Amygdala (tissue), 56 donors: Measurements from ENCODE around the gene ALK.
"Not testable (repeated sequence)": the region's sequence is repeated elsewhere in the genome, so short reads cannot be mapped to it uniquely, and the experiment has no call there.

Experiments
- DNase-seq, 56 donors: peaks; one replicate each; lab custom pipeline; 2025; lab: John Stamatoyannopoulos, UW

ALK gene

DNA sequence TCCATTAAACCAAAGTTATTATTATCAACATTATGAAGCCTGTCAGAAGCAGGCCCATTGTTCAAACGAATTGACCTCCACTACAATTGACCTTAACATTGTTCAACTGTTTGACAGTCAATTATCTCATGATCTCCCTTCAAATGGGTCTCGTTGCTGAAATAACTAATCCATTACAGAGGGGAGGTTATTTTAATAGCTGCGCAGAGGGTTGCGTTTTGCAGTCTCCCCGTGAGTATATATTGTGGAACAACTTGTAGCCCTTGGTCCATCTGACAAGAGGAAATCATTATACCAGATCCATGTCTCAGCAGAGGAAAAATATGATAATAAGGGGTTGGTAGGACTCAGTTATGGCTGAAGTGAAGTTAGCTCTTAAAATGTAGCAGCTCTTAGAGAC, 159.1 kb downstream of the ALK start:
- no peak for DNase-seq

DNA sequence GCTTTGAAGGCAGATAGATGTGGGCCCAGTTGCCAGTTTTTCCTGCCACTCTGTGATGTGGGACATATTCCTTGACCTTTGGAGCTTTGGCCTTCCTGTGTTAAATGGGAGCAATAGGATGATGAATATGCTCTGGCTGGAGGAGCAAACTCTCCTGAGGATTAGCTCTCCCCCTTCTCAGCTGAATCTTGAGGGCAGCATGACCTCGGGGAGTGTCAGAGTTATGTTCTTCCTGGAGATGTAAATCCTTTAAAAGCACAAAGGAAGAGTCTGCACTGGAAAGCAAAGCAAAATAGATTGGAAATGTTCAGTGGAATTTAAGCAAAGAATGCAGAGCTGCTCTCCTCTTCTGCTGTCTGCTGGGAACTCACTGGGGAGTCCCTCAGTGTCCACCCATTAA, 160.1 kb downstream of the ALK start:
- DNase-seq: no peak

DNA sequence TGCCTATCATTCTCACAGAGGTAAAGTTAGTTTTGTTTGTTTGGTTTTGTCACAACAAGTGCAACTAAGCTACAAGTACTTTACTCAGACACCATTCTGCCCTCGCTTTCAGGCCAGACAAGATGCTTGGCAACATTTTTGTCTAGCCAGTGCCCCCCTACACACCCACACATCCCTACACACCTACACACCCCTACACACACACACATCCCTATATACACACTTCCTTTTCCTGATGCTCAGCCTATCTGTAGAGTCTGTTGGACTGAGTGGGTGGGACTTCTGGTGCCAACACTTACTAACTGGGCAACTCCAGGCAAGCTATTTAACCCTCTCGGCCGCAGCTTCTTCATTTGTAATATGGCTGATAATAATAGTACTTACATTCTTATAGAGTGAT, 161.4 kb downstream of the ALK start:
- DNase-seq: no peak

GRCh38 chr2:29759360-29759759, 162.0 kb downstream of the ALK start:
- DNase-seq: no peak

DNA sequence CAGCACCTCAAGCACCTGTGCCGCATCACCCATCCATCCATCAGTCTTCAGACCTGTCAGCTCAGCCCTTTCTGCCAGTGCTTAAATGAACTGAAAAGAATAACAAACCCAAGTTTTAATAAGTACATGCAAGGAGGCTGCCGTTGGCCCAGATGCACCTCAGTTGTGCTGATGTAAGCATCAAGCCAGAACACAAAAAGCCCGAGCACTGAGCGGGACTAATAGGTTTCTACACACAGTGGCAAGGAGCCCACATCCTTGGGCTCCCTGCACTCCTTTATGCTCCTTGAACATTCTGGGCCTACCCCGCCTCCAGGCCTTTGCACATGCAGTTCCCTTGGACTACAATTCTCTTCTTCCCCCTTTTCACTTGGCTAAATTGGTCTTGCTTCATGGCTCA, 165.6 kb downstream of the ALK start:
- DNase-seq: peak in 23 of 56 donors; percentile 2 to 62 (median 18)

- no peak for DNase-seq
These were observed 166.2 kb downstream of the ALK start for GRCh38 chr2:29755233-29755632.

DNA sequence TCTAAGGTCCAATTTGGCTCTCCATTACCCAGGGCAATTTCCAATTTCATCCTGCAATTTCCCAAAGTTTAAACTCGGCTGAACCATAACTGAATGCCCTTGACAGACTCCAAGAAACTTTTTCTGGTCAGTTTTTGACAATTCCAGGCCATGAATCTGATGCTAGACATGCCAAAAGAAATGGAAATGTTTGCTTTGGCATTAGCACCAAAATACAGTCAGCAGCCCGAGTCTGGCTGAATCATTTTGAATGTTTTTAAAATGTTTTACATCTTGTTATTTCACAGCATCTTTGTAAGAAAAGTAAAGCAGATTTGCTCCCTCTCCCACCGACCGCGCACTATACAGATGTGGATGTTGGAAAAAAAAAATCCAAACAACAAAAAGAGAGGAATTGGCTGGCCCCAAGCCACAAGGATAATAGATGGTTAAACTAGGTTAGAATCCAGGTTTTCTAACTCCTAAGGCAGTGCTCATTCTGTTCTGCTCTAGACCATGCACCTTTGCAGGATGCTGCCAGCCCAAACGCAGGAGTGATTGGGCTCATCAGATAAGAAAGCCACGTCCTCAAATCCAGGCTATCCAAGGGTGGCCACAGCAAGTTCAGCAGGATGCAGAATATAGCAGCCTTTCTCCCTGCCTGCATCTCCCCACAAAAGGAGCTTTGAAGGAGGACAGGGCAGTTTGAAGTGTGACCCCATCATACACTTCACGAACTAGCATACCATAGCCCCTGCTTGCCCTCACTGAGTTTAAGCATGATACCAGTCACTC, 167.5 kb downstream of the ALK start:
- DNase-seq: no peak

DNA sequence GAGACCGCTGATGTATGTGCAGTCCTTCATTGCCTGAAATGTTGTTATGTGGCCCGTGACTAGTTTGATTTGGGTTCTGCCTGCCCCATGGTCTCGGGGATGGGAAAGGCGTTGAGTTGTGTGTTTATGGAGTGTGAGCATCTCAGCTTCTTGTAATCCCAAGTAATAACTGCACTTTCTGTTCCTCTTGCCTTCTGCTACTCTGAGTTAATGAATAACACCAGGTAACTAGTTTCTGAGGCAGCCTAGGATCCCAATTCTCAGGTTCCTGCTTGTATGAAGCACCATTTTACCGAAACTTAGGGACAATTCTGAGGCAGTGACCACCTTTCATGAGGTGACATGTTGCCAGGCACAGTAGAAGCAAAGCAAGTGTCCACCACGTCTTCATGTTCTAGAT, 170.0 kb downstream of the ALK start:
- DNase-seq: no peak

- DNase-seq: not testable (repeated sequence)
These were observed 170.9 kb downstream of the ALK start for GRCh38 chr2:29750463-29750862.

- DNase-seq: no peak
These were observed 171.5 kb downstream of the ALK start for GRCh38 chr2:29749843-29750242.

DNA sequence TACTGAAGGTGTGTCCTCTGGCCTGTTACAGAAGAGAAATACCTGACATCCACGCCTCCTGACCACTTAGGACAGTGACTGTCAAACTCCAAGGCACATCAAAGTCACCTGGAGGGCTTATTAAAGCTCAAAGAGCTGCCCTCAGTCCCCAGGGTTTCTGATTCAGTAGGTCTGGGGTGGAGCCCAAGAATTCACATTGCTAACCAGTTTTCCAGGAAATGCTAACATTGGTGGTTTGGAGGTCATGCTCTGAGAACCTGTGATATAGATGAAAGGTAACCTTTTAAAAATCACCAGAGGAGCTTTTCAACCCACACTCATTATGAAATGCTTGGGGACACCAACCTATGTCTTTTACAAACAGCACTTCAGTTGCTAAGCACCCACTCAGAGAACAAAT, 172.3 kb downstream of the ALK start:
- no peak for DNase-seq

DNA sequence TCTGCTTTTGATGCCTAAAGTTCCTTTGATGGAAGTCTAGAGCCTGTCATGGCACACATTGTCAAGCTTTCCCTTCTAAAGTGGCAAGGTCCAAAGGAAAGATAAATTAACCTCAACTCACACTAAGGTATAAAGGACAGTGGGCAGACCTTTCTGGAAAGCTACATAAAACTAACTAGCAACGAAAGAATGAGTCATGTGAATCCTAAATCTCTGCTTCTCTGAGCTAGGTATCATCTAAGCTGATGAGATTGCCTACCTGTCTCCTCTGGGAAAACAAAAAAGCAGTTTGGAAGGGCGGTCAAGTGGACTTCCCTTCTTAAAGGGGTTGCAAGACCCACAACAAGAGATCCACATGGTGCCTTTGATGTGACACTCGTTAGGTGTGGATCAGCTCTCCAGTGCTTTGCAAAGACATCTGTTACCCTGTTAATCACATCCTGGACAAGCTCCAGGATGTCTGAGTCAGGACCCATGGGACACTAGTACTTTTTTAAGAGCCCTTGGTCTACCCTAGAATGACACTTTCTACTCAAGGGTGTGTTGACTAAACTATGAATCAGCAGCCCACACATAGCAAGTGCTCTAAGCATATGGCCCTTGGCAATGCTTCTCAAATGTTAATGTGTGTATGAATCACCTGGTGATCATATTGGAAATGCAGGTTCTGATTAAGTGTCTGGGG, 173.5 kb downstream of the ALK start:
- DNase-seq: no peak

- no peak for DNase-seq
These were observed 176.4 kb downstream of the ALK start for GRCh38 chr2:29744976-29745375.

- no peak for DNase-seq
These were observed 177.9 kb downstream of the ALK start for GRCh38 chr2:29743516-29743915.

DNA sequence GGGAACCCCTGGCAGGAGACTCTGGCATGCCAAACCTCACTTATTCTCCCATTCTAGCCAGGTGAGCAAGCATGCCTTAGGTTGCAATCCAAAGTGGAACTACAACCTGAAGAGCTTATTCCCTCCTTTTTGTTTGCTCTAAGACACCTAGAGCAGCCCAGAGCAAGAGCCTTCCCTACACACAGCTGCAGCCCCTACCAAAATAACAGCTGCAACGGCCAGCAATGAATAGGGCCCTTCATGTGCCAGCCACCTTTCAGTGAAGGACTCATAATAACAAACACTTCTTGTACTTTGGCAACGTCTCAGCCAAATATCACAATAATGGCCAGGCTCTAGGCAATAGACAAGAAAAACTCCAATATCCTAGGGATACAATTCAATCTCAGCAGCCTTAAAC, 178.7 kb downstream of the ALK start:
- DNase-seq: peak in 1 of 56 donors; percentile 5

GRCh38 chr2:29741132-29741531, 180.3 kb downstream of the ALK start:
- no peak for DNase-seq

GRCh38 chr2:29733965-29734364, 187.4 kb downstream of the ALK start:
- no peak for DNase-seq

DNA sequence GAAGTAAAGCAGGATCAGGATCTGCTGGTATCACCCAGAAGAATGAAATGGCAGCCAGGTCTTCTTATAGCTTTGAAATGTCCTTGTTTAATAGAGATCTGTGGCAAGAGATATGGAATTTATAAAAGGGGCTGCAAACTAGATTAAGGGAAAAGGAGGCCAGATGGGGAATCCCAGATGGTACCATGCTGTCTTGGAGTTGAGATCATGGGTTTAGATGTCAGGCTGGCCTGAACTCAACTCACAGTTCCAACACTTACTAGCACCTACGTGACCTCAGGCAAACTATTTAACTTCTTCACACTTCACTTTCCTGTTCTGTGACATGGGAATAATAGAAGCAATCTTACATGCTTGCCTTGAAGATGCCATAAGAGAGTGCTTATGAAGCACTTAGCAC, 188.2 kb downstream of the ALK start:
- DNase-seq: no peak

DNA sequence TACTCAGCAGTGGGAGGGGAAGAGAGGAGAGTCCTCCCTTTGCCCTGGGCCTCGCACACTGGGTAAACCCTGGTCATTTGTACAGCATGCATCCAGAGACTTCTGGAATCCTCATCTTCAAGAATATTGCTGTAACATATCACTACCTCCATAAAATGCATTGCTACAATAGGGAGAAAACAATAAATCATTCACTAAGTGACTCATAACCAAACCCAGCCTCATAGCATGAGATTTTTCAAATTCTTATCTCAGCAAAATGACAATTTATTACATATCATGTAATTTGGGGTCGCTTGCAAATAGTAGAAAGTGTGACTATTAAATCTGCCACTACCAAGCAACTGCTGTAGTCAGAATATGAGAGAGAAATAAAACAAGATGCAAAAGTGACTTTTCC, 189.4 kb downstream of the ALK start:
- no peak for DNase-seq

GRCh38 chr2:29729932-29730331, 191.5 kb downstream of the ALK start:
- no peak for DNase-seq

DNA sequence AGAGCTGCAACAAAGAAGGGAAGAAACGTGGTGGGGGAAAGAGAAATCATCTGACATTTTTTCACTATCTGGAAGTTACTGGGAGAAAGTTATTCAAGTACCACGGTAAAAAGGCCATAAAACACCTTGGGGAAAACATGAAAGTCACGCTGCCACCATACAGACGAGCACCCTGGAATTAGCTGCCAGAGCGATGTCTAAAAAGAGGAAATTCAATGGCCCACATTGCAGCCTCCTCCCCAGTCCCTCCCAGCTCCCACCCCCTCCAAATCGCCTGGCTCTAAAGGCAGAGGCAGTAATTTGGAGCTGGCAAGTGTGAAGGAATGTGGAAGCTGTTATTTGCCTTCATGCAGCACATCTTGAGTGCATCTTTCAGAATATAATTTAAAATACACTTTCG, 192.0 kb downstream of the ALK start:
- no peak for DNase-seq

DNA sequence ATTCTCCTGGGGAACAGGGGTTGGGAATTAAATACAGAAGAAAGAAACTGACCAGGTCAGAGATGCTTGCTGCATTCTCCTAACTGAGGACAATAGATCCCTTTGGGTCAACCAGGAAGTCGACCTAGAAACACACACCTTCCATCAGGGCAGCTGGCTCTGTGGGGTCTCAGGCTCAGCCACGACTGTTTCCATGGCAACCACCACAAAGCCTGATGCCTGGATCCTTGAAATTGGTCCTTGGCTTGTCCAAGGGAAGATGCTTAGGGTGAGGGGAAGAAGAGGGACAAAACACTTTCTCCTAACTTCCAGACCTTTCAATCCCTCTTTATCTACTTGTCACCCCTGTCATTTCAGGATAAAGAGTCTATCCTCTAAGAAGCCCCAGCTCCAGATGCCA, 194.4 kb downstream of the ALK start:
- no peak for DNase-seq
